Heart right ventricle (tissue), 16 donors: ENCODE measurements around the gene LINC00237. TPM values are rescaled to one million over a fixed set of nuclear protein-coding genes. Genes with fewer than 3 reads are reported as not detected.
A peak's percentile ranks its signal among the peaks of the same experiment; 100 is the strongest.

Source experiments
- ATAC-seq, 8 donors: fragments of 200-7000 bp; cut with Tn5 transposase; one replicate each; pipeline ENCODE4 v1.9.1; 2020; ENCODE audit warnings: mild to moderate bottlenecking in 8 of 8, moderate library complexity in 8 of 8, moderate number of reproducible peaks in 1 of 8
- DNase-seq, 2 donors: peaks; one replicate each; pipeline ENCODE4 v3.0.0-alpha.2; 2020
- H3K27ac ChIP-seq, 10 donors: fragments of 200-600 bp; sonication (generic) in 2 of 10; one replicate each; pipeline versions ENCODE4 v1.5.0 to v1.8.0; 2020 to 2022; ENCODE audit warnings: mild to moderate bottlenecking in 3 of 10
- H3K27me3 ChIP-seq, 7 donors: fragments of 200-600 bp; one replicate each; pipeline ENCODE4 v1.8.0; 2021 to 2022; ENCODE audit warnings: mild to moderate bottlenecking in 2 of 7
- H3K36me3 ChIP-seq, 9 donors: fragments of 200-600 bp; sonication (generic) in 1 of 9; one replicate each; pipeline versions ENCODE4 v1.5.0 to v1.8.0; 2020 to 2022; ENCODE audit warnings: mild to moderate bottlenecking in 2 of 9
- H3K4me1 ChIP-seq, 9 donors: fragments of 200-600 bp; sonication (generic) in 1 of 9; one replicate each; pipeline versions ENCODE4 v1.5.0 to v1.8.0; 2020 to 2022; ENCODE audit warnings: mild to moderate bottlenecking in 4 of 9
- H3K4me3 ChIP-seq, 10 donors: fragments of 200-600 bp; sonication (generic) in 2 of 10; one replicate each; pipeline versions ENCODE4 v1.5.0 to v1.8.0; 2020 to 2022; ENCODE audit warnings: mild to moderate bottlenecking in 7 of 10, moderate library complexity in 2 of 10
- H3K9me3 ChIP-seq, 11 donors: fragments of 200-600 bp in 10 of 11; sonication (generic) in 2 of 11; one replicate each; pipeline versions ENCODE4 v1.5.0 to v1.8.0; 2013 to 2022; ENCODE audit warnings: mild to moderate bottlenecking in 2 of 11, control low read depth in 1 of 11, moderate library complexity in 1 of 11
- CTCF ChIP-seq, 9 donors: fragments of 200-600 bp; sonication (generic) in 2 of 9; IDR thresholded peaks; one replicate each; pipeline versions ENCODE4 v1.5.0 to v1.8.0; 2021 to 2022; ENCODE audit warnings: antibody characterized with exemption in 9 of 9, mild to moderate bottlenecking in 5 of 9, moderate library complexity in 1 of 9
- WGBS, 2 donors: extraction: QIAGEN DNeasy Blood & Tissue Kit; methylation state at CpG; one replicate each; pipeline ENCODE4 v1.1.7; 2013; ENCODE audit warnings: inconsistent platforms in 1 of 2; 5-methylcytosine and 5-hydroxymethylcytosine counted together
- intact Hi-C, 10 donors: fragments of 100-400 bp; cut with DNase I; formaldehyde crosslinking; loops; one replicate each; pipeline versions ENCODE4 v1.11.1 to v1.14.2; 2022
- polyA plus RNA-seq, 2 donors: library from polyadenylated mRNA; stranded (reverse); fragments of 200-250 nt; gene quantifications; one replicate each; pipeline ENCODE4 v1.2.3, GENCODE V29; 2013
- total RNA-seq, 10 donors: library from RNA; stranded (reverse); fragmentation: NEBNext Ultra II Directional in 3 of 10; extraction: Animal tissue kit (Norgen Biotek cat#: 25700) in 3 of 10; gene quantifications; one replicate each; pipeline versions ENCODE4 v1.2.1 to v1.2.4, GENCODE V29; 2021 to 2023
- donor health status: Arrhythmogenic right ventricular cardiomyopathy.
- donor health status: ischemic (EF 13 %, LVEDD 7.1; RV severe dilation, severe dysfunction).
- donor health status: healthy with polysubstance abuse.
- donor health status: DM: no; HTN: yes; CAD: no.
- donor health status: DM: no; HTN: no; CAD: no.
- donor health status: ischemic (EF 25% LVEDD 6.9; RV normal size, moderate dysfunction).
- donor health status: ischemic (EF 25% LVEDD 5.7; RV mildly dilated, moderate dysfunction).
- donor health status: healthy.
- donor health status: DM: yes; HTN: yes; CAD: no.
- donor health status: Ischemic cardiomyopathy.
- donor health status: ischemic (EF 35%, LVEDD 5.7; RV mildly dilated, moderate dysfunction).
- donor health status: nonischemic (EF 11% LVEDD 7.7; RV severe dilation, severe dysfunction).
- donor health status: DM: yes; HTN: yes; CAD: no.
- donor health status: PGD.
- donor health status: ischemic (EF 29% LVEDD 5.4; RV normal size, mild dysfunction).
- donor health status: nonischemic (EF 23%, LVEDD 6.1; RV moderate dilation, normal function).

The LINC00237 gene
- total and polyA plus RNA-seq, 12 donors: not detected

GRCh38 chr20:21125072-21125848, 19.1 kb upstream of the LINC00237 start:
- peaks cover 0 to 19% (median 11%) of the 10 kb centered on the region in 9 donors for H3K4me1 ChIP-seq
- no peaks in the 10 kb centered on the region for H3K27me3 ChIP-seq
- intact Hi-C loops: loop anchor here in 2 of 10 donors (5.0 to 10.0 kb wide), 2 partner anchors 177 to 260 kb away; partner anchors contain the start of gene XRN2 (in 1 of the 2)
- H3K9me3 ChIP-seq: no peaks in the 10 kb centered on the region
- ATAC-seq (peak; percentile 29 to 78 (median 66)), DNase-seq (peak; percentile 27 to 38)
- TF ChIP-seq CTCF (IDR thresholded peaks at IDR 0.05): peak in 2 of 9 donors; percentile 10 to 21
- H3K36me3 ChIP-seq: peaks cover 0 to 3% (median 0%) of the 10 kb centered on the region in 9 donors
- H3K27ac ChIP-seq: peak overlapping the region in 9 of 10 donors; percentile 41 to 89 (median 78)
- 3% methylated on average over 25 of the region's 25 CpGs for WGBS, 2 donors
- peak overlapping the region; percentile 29 to 98 (median 96) for H3K4me3 ChIP-seq

- Histone ChIP-seq H3K4me1 (peaks cover 0 to 19% (median 11%) of the 10 kb centered on the region in 9 donors), H3K9me3 (no peaks in the 10 kb centered on the region), H3K4me3 (no peak overlapping the region), H3K27ac (no peak overlapping the region), H3K36me3 (no peaks in the 10 kb centered on the region), H3K27me3 (peaks cover 0 to 8% (median 7%) of the 10 kb centered on the region in 7 donors)
- intact Hi-C loops: loop anchor here in 2 of 10 donors (10.0 kb wide), 1 partner anchor 259 kb away; no protein-coding TSS in a partner anchor
- no peak for TF ChIP-seq CTCF (IDR thresholded peaks at IDR 0.05)
- 92 to 93% methylated on average over 3 of the region's 3 CpGs for WGBS, 2 donors
- DNase-seq: no peak
- ATAC-seq: no peak
These were observed 18.0 kb upstream of the LINC00237 start for GRCh38 chr20:21124190-21124589.

GRCh38 chr20:21118782-21119181, 12.6 kb upstream of the LINC00237 start:
- WGBS, 2 donors: 94 to 97% methylated on average over 2 of the region's 2 CpGs
- Histone ChIP-seq H3K27me3 (peaks cover 0 to 41% (median 29%) of the 10 kb centered on the region in 7 donors), H3K36me3 (no peaks in the 10 kb centered on the region), H3K27ac (no peak overlapping the region), H3K4me3 (no peak overlapping the region), H3K9me3 (no peaks in the 10 kb centered on the region), H3K4me1 (no peaks in the 10 kb centered on the region)
- no peak for TF ChIP-seq CTCF (IDR thresholded peaks at IDR 0.05)
- intact Hi-C loops: no loop called here
- DNase-seq: no peak
- no peak for ATAC-seq

- ATAC-seq (no peak), DNase-seq (no peak)
- 61 to 68% methylated on average over 4 of the region's 4 CpGs for WGBS, 2 donors
- Histone ChIP-seq H3K4me1 (no peaks in the 10 kb centered on the region), H3K27ac (no peak overlapping the region), H3K4me3 (no peak overlapping the region), H3K36me3 (no peaks in the 10 kb centered on the region), H3K27me3 (peaks cover 0 to 47% (median 34%) of the 10 kb centered on the region in 7 donors), H3K9me3 (no peaks in the 10 kb centered on the region)
- intact Hi-C loops: no loop called here
- TF ChIP-seq CTCF (IDR thresholded peaks at IDR 0.05): no peak
These were observed 12.0 kb upstream of the LINC00237 start for GRCh38 chr20:21118138-21118537.
